DOHH2 (cell line): ENCODE results near the gene SLC29A1.

Experiments
- CTCF ChIP-seq: fragments of 200-600 bp; sonication (generic); IDR thresholded peaks from one replicate; pipeline ENCODE4 v1.5.1; 2014; ENCODE audit warnings: antibody characterized with exemption, mild to moderate bottlenecking, low read depth, low read length; ENCODE audit not compliant: poor library complexity, severe bottlenecking
- EZH2phosphoT487 ChIP-seq: fragments of 200-600 bp; sonication (generic); IDR thresholded peaks from 2 replicates; pipeline ENCODE4 v1.6.1; 2017; ENCODE audit warnings: borderline replicate concordance, mild to moderate bottlenecking, antibody characterized with exemption, low read length, moderate library complexity, mixed read lengths

GRCh38 chr6:44188819-44189218 is 34.6 kb upstream of the SLC29A1 start:
- TF ChIP-seq CTCF (no peak), EZH2phosphoT487 (no peak)
